Cardiac muscle cell (in vitro differentiated cells and primary cell): Measurements from ENCODE around the gene CPS1. TPM values are rescaled to one million over a fixed set of nuclear protein-coding genes. Genes with fewer than 3 reads are reported as not detected.

Experiments
- DNase-seq, 2 donors: peaks; one replicate each; pipeline versions ENCODE4 v3.0.0 to v3.0.0-alpha.2; 2010 to 2017; ENCODE audit warnings: low read depth in 1 of 2, low spot score in 1 of 2
- H3K27ac ChIP-seq: fragments of 200-600 bp; sonication (generic); 2 replicates; pipeline ENCODE4 v1.5.1; 2016
- H3K27me3 ChIP-seq: fragments of 200-600 bp; sonication (generic); 2 replicates; pipeline ENCODE4 v1.6.0; 2016; ENCODE audit warnings: control low read depth
- H3K36me3 ChIP-seq: fragments of 200-600 bp; sonication (generic); 2 replicates; pipeline ENCODE4 v1.5.1; 2016; ENCODE audit warnings: control low read depth
- H3K4me1 ChIP-seq: fragments of 200-600 bp; sonication (generic); 2 replicates; pipeline ENCODE4 v1.8.1; 2017; ENCODE audit warnings: low read depth, mild to moderate bottlenecking, mixed run types
- H3K4me3 ChIP-seq: fragments of 200-600 bp; sonication (generic); 2 replicates; pipeline ENCODE4 v1.5.1; 2016; ENCODE audit warnings: mild to moderate bottlenecking
- H3K9me3 ChIP-seq: fragments of 200-600 bp; sonication (generic); 2 replicates; pipeline ENCODE4 v1.5.1; 2017; ENCODE audit warnings: low read depth, mild to moderate bottlenecking, control low read depth
- CTCF ChIP-seq: IDR thresholded peaks from 2 replicates; pipeline ENCODE4 v1.5.1; 2012; ENCODE audit warnings: low read depth, mild to moderate bottlenecking, low read length
- polyA plus RNA-seq: library from polyadenylated mRNA; unstranded; fragments of >200 nt; fragmentation: Nextera tagmentation; extraction: Ambion mirVana; gene quantifications from 2 replicates; pipeline ENCODE4 v1.2.1, GENCODE V29; 2016
- total RNA-seq: library from RNA; depleted of rRNA; stranded (reverse); fragments of >200 nt; gene quantifications from 2 replicates; pipeline ENCODE4 v1.2.3, GENCODE V29; 2016

The CPS1 gene
- total and polyA plus RNA-seq, 2 experiments from 2014 or later = 172 to 193 TPM

GRCh38 chr2:210544831-210545230 lies 11.6 kb upstream of the CPS1 start:
- TF ChIP-seq CTCF = no peak
- H3K9me3 ChIP-seq = no peaks in the 10 kb centered on the region
- DNase-seq = peak in 1 of 2 donors; percentile 3
- H3K27me3 ChIP-seq = no peaks in the 10 kb centered on the region
- peak overlapping the region; percentile 45 for H3K27ac ChIP-seq
- H3K4me3 ChIP-seq = no peak overlapping the region
- no peaks in the 10 kb centered on the region for H3K36me3 ChIP-seq
- H3K4me1 ChIP-seq = peaks cover 7% of the 10 kb centered on the region

GRCh38 chr2:210546424-210547208 lies 9.8 kb upstream of the CPS1 start:
- H3K4me3 ChIP-seq = no peak overlapping the region
- DNase-seq = peak; percentile 34 to 49
- H3K36me3 ChIP-seq = no peaks in the 10 kb centered on the region
- no peak overlapping the region for H3K27ac ChIP-seq
- H3K4me1 ChIP-seq = peaks cover 7% of the 10 kb centered on the region
- TF ChIP-seq CTCF = no peak
- H3K9me3 ChIP-seq = no peaks in the 10 kb centered on the region
- H3K27me3 ChIP-seq = no peaks in the 10 kb centered on the region

GRCh38 chr2:210548031-210548430 lies 8.4 kb upstream of the CPS1 start:
- Histone ChIP-seq H3K27me3 (no peaks in the 10 kb centered on the region), H3K4me1 (peaks cover 7% of the 10 kb centered on the region), H3K27ac (no peak overlapping the region), H3K4me3 (no peak overlapping the region), H3K36me3 (no peaks in the 10 kb centered on the region), H3K9me3 (no peaks in the 10 kb centered on the region)
- no peak for DNase-seq
- TF ChIP-seq CTCF = no peak

- Histone ChIP-seq H3K27me3 (no peaks in the 10 kb centered on the region), H3K4me1 (peaks cover 7% of the 10 kb centered on the region), H3K27ac (no peak overlapping the region), H3K36me3 (no peaks in the 10 kb centered on the region), H3K9me3 (no peaks in the 10 kb centered on the region), H3K4me3 (no peak overlapping the region)
- no peak for TF ChIP-seq CTCF
- no peak for DNase-seq
Observed at GRCh38 chr2:210548878-210549384, 7.5 kb upstream of the CPS1 start.

GRCh38 chr2:210551001-210551400 lies 5.4 kb upstream of the CPS1 start:
- no peaks in the 10 kb centered on the region for H3K4me1 ChIP-seq
- H3K27ac ChIP-seq = no peak overlapping the region
- no peaks in the 10 kb centered on the region for H3K27me3 ChIP-seq
- no peaks in the 10 kb centered on the region for H3K9me3 ChIP-seq
- no peak for DNase-seq
- no peak overlapping the region for H3K4me3 ChIP-seq
- TF ChIP-seq CTCF = no peak
- no peaks in the 10 kb centered on the region for H3K36me3 ChIP-seq
